SK-N-SH (cell line): Measurements from ENCODE around the gene SH2B3. TPM values are rescaled to one million over a fixed set of nuclear protein-coding genes. Genes with fewer than 3 reads are reported as not detected.

Experiments
- CTCF ChIA-PET: fragments of 300-600, 350-600 bp; formaldehyde crosslinking; extraction: SDS; loops from one replicate; lab custom pipeline; 2021; lab: Yijun Ruan, JAX
- POLR2A ChIA-PET: fragments of 350-600 bp; sonication (Branson Sonifier 250); formaldehyde crosslinking; extraction: SDS; loops from one replicate; lab custom pipeline; 2020; ENCODE audit warnings: antibody characterized with exemption, inconsistent platforms; lab: Yijun Ruan, JAX
- DNase-seq: peaks from one replicate; pipeline ENCODE4 v3.0.0; 2012
- H2AFZ ChIP-seq: fragments of 200-600 bp; sonication (generic); 2 replicates; pipeline ENCODE4 v1.8.1; 2016; ENCODE audit warnings: antibody characterized with exemption, mild to moderate bottlenecking, low read depth
- H3F3A ChIP-seq: fragments of 200-600 bp; sonication (generic); replicated peaks from 2 replicates; pipeline ENCODE3; 2016; ENCODE audit warnings: antibody characterized with exemption, mild to moderate bottlenecking; ENCODE audit not compliant: insufficient read depth
- H3K27ac ChIP-seq, 2 experiments: fragments of 200-500 bp in 1 of 2; fragments of 200-600 bp in 1 of 2; sonication (Bioruptor generic) in 1 of 2; sonication (generic), shearing (Covaris generic) in 1 of 2; 2 replicates each; pipeline versions ENCODE4 v1.5.1 to v1.6.1; 2014 to 2016; ENCODE audit warnings: low read depth in 2 of 2, inconsistent platforms in 1 of 2, low read length in 1 of 2, mild to moderate bottlenecking in 1 of 2, mixed read lengths in 1 of 2
- H3K27me3 ChIP-seq: fragments of 200-600 bp; sonication (generic), shearing (Covaris generic); 2 replicates; pipeline ENCODE4 v1.6.1; 2016; ENCODE audit warnings: mixed run types; ENCODE audit not compliant: insufficient read depth
- H3K36me3 ChIP-seq, 2 experiments: fragments of 200-500 bp in 1 of 2; fragments of 200-600 bp in 1 of 2; sonication (Bioruptor generic) in 1 of 2; sonication (generic) in 1 of 2; replicated peaks in 1 of 2; 2 replicates each; pipeline versions ENCODE3 to v1.5.1; 2014 to 2016; ENCODE audit warnings: low read length in 1 of 2, mild to moderate bottlenecking in 1 of 2; ENCODE audit not compliant: insufficient read depth in 2 of 2, control insufficient read depth in 1 of 2
- H3K4me1 ChIP-seq, 2 experiments: fragments of 200-500 bp in 1 of 2; fragments of 200-600 bp in 1 of 2; sonication (Bioruptor generic) in 1 of 2; sonication (generic), shearing (Covaris generic) in 1 of 2; 2 replicates each; pipeline versions ENCODE4 v1.5.1 to v1.6.1; 2014 to 2016; ENCODE audit warnings: low read depth in 1 of 2, low read length in 1 of 2, mixed run types in 1 of 2; ENCODE audit not compliant: insufficient read depth in 2 of 2, control insufficient read depth in 1 of 2
- H3K4me2 ChIP-seq: fragments of 200-600 bp; sonication (generic), shearing (Covaris generic); 2 replicates; pipeline ENCODE4 v1.6.1; 2017; ENCODE audit warnings: mixed run types
- H3K4me3 ChIP-seq, 2 experiments: fragments of 200-500 bp in 1 of 2; fragments of 200-600 bp in 1 of 2; sonication (Bioruptor generic) in 1 of 2; sonication (generic), shearing (Covaris generic) in 1 of 2; 2 replicates each; pipeline versions ENCODE4 v1.5.1 to v1.8.1; 2014 to 2016; ENCODE audit warnings: low read depth in 2 of 2, inconsistent platforms in 1 of 2, low read length in 1 of 2, mild to moderate bottlenecking in 1 of 2, mixed read lengths in 1 of 2, moderate library complexity in 1 of 2
- H3K79me2 ChIP-seq: fragments of 200-600 bp; sonication (generic); 2 replicates; pipeline ENCODE4 v1.8.1; 2017; ENCODE audit warnings: mild to moderate bottlenecking; ENCODE audit not compliant: insufficient read depth
- H3K9ac ChIP-seq: fragments of 200-600 bp; sonication (generic); 2 replicates; pipeline ENCODE4 v1.6.1; 2017; ENCODE audit warnings: mixed run types
- H3K9me2 ChIP-seq: fragments of 200-600 bp; sonication (generic); 2 replicates; pipeline ENCODE4 v1.6.1; 2017; ENCODE audit warnings: mixed run types
- H3K9me3 ChIP-seq: fragments of 200-600 bp; sonication (generic); 2 replicates; pipeline ENCODE4 v1.6.1; 2017; ENCODE audit warnings: mixed run types, mild to moderate bottlenecking, moderate library complexity
- H4K20me1 ChIP-seq: fragments of 200-600 bp; sonication (generic); 2 replicates; pipeline ENCODE4 v1.6.1; 2017; ENCODE audit warnings: mild to moderate bottlenecking, mixed run types; ENCODE audit not compliant: insufficient read depth
- FOXM1 ChIP-seq: IDR thresholded peaks from 2 replicates; pipeline ENCODE4 v1.4.0; 2012; ENCODE audit warnings: low read depth, mild to moderate bottlenecking
- GABPA ChIP-seq: IDR thresholded peaks from 2 replicates; pipeline ENCODE4 v1.4.0; 2012; ENCODE audit warnings: low read depth, mild to moderate bottlenecking
- NFIC ChIP-seq: IDR thresholded peaks from 2 replicates; pipeline ENCODE4 v1.4.0; 2012; ENCODE audit warnings: borderline replicate concordance
- NRF1 ChIP-seq: IDR thresholded peaks from 2 replicates; pipeline ENCODE4 v1.6.1; 2012; ENCODE audit warnings: low read depth, mild to moderate bottlenecking, low read length
- RAD21 ChIP-seq: IDR thresholded peaks from 2 replicates; pipeline ENCODE4 v1.6.1; 2012; ENCODE audit warnings: mild to moderate bottlenecking, low read length
- RCOR1 ChIP-seq: fragments of 150-350 bp; IDR thresholded peaks from 2 replicates; pipeline ENCODE4 v1.6.1; 2017; ENCODE audit warnings: antibody characterized with exemption, low read length
- RXRA ChIP-seq: IDR thresholded peaks from 2 replicates; pipeline ENCODE4 v1.4.0; 2012; ENCODE audit warnings: low read depth, mild to moderate bottlenecking, borderline replicate concordance
- SMC3 ChIP-seq: IDR thresholded peaks from 2 replicates; pipeline ENCODE4 v1.6.1; 2012; ENCODE audit warnings: low read depth, low read length, improper control_type of control experiment
- TAF1 ChIP-seq: IDR thresholded peaks from 2 replicates; pipeline ENCODE4 v1.6.1; 2012; ENCODE audit warnings: low read depth, mild to moderate bottlenecking, low read length, moderate library complexity, borderline replicate concordance
- TCF12 ChIP-seq: IDR thresholded peaks from 2 replicates; pipeline ENCODE4 v1.4.0; 2012
- TEAD4 ChIP-seq: IDR thresholded peaks from 2 replicates; pipeline ENCODE4 v1.4.0; 2012; ENCODE audit warnings: mild to moderate bottlenecking, borderline replicate concordance; ENCODE audit not compliant: insufficient read depth
- USF2 ChIP-seq: fragments of 150-350 bp; IDR thresholded peaks from 2 replicates; pipeline ENCODE4 v1.6.1; 2017; ENCODE audit warnings: antibody characterized with exemption, low read length, low read depth, borderline replicate concordance
- WGBS: methylation state at CpG from one replicate; pipeline ENCODE4 v1.1.6; 2017; ENCODE audit warnings: low lambda C conversion rate; 5-methylcytosine and 5-hydroxymethylcytosine counted together
- polyA plus RNA-seq, 3 experiments: library from polyadenylated mRNA; depleted of rRNA; stranded (reverse); fragments of >200 nt; gene quantifications; 2 replicates each; pipeline ENCODE4 v1.2.3, GENCODE V29; 2012
- TF ChIP-seq, protein P1 (sequence below): IDR thresholded peaks from 2 replicates; pipeline ENCODE4 v1.4.0; 2012; ENCODE audit warnings: low read depth
- TF ChIP-seq, protein P2 (sequence below): IDR thresholded peaks from 2 replicates; pipeline ENCODE4 v1.4.0; 2012; ENCODE audit warnings: low read depth, borderline replicate concordance
- TF ChIP-seq, protein P3 (sequence below): IDR thresholded peaks from 2 replicates; pipeline ENCODE4; 2012
- TF ChIP-seq, protein P4 (sequence below): fragments of 200-600 bp; sonication (generic); IDR thresholded peaks from 2 replicates; pipeline ENCODE4 v1.6.1; 2017; ENCODE audit warnings: antibody characterized with exemption, mild to moderate bottlenecking, moderate library complexity
- TF ChIP-seq, protein P5 (sequence below): IDR thresholded peaks from 2 replicates; pipeline ENCODE4 v1.6.1; 2012; ENCODE audit warnings: mild to moderate bottlenecking, low read depth, low read length, moderate library complexity
- TF ChIP-seq, protein P6 (sequence below): fragments of 150-350 bp; IDR thresholded peaks from 2 replicates; pipeline ENCODE4 v1.6.1; 2016; ENCODE audit warnings: mild to moderate bottlenecking, low read depth, low read length

Gene SH2B3
- polyA plus RNA-seq, 1 of the 3 experiments (the other 2 are of a cell fraction) = 15.6 TPM

- Histone ChIP-seq H3K36me3 (no peaks in the 10 kb centered on the region), H3K79me2 (no peaks in the 10 kb centered on the region), H3K9me2 (no peaks in the 10 kb centered on the region), H3K4me2 (no peak overlapping the region), H3K27me3 (no peaks in the 10 kb centered on the region), H3F3A (no peaks in the 10 kb centered on the region), H3K27ac (no peak overlapping the region)
- ChIA-PET CTCF (interaction anchor here (1.1 kb wide), 1 partner anchor 64 kb away, joined by 3 read pairs; no protein-coding TSS in a partner anchor), POLR2A (no interaction called here)
- DNase-seq = no peak
- TF ChIP-seq TAF1 (no peak), RXRA (no peak), NFIC (no peak), RCOR1 (no peak), TEAD4 (no peak), GABPA (no peak), SMC3 (no peak)
- TF ChIP-seq, protein P1, sequence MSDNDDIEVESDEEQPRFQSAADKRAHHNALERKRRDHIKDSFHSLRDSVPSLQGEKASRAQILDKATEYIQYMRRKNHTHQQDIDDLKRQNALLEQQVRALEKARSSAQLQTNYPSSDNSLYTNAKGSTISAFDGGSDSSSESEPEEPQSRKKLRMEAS = no peak
- TF ChIP-seq, protein P2, sequence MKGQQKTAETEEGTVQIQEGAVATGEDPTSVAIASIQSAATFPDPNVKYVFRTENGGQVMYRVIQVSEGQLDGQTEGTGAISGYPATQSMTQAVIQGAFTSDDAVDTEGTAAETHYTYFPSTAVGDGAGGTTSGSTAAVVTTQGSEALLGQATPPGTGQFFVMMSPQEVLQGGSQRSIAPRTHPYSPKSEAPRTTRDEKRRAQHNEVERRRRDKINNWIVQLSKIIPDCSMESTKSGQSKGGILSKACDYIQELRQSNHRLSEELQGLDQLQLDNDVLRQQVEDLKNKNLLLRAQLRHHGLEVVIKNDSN = no peak
- TF ChIP-seq, protein P3, sequence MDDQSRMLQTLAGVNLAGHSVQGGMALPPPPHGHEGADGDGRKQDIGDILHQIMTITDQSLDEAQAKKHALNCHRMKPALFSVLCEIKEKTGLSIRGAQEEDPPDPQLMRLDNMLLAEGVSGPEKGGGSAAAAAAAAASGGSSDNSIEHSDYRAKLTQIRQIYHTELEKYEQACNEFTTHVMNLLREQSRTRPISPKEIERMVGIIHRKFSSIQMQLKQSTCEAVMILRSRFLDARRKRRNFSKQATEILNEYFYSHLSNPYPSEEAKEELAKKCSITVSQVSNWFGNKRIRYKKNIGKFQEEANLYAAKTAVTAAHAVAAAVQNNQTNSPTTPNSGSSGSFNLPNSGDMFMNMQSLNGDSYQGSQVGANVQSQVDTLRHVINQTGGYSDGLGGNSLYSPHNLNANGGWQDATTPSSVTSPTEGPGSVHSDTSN = no peak
- TF ChIP-seq, all 33 proteins: peak for 0
- Histone ChIP-seq H3K4me3 (no peak overlapping the region), H3K9me3 (no peaks in the 10 kb centered on the region), H3K4me1 (no peaks in the 10 kb centered on the region), H2AFZ (no peak overlapping the region), H4K20me1 (no peaks in the 10 kb centered on the region), H3K9ac (no peak overlapping the region)
- WGBS = 77% methylated on average over 3 of the region's 3 CpGs
Measured at GRCh38 chr12:111377440-111377839, 28.3 kb upstream of the SH2B3 start.

DNA sequence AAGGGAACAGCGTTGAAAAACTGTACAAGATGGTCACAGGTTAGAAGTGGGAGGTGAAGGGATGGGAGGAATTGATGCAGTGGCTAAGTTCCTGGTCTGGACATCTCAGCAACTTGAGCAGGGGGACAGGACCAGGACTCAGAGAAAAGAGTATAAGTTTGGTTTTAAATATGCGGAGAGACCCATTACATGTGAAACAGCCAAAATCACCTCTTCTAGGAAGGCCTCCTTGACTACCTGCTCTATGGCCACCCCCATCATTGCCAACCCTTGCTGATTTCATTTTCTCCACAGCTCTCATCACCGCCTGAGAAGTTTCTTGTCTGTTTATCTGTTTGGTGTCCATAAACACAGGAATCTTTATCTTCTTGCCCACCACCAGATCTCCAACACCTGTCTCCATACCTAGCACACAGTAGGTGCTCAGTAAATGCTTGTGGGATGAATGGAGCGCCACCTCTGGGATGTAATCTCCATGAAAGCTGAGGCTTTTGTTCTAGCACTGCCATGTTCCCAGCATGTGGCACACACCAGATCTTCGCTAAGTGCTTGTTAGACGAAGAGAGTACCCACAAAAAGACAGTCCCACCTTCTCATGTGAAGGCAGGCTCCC is 25.7 kb upstream of the SH2B3 start:
- H4K20me1 ChIP-seq = no peaks in the 10 kb centered on the region
- no peak for DNase-seq
- H3K9ac ChIP-seq = no peak overlapping the region
- H3K36me3 ChIP-seq = no peaks in the 10 kb centered on the region
- no peak overlapping the region for H2AFZ ChIP-seq
- no peaks in the 10 kb centered on the region for H3K79me2 ChIP-seq
- CTCF ChIA-PET = interaction anchor here (0.8 to 1.4 kb wide), 2 partner anchors 11 to 37 kb away, joined by 3 to 4 read pairs; no protein-coding TSS in a partner anchor
- POLR2A ChIA-PET = no interaction called here
- H3K9me3 ChIP-seq = no peaks in the 10 kb centered on the region
- H3K4me2 ChIP-seq = no peak overlapping the region
- 68% methylated on average over 6 of the region's 6 CpGs for WGBS
- no peak overlapping the region for H3K4me3 ChIP-seq
- no peaks in the 10 kb centered on the region for H3K9me2 ChIP-seq
- no peak overlapping the region for H3K27ac ChIP-seq
- H3K4me1 ChIP-seq = no peaks in the 10 kb centered on the region
- H3F3A ChIP-seq = no peaks in the 10 kb centered on the region
- H3K27me3 ChIP-seq = no peaks in the 10 kb centered on the region
- no peak for TF ChIP-seq FOXM1
- TF ChIP-seq NRF1 = no peak
- TF ChIP-seq, protein P4, sequence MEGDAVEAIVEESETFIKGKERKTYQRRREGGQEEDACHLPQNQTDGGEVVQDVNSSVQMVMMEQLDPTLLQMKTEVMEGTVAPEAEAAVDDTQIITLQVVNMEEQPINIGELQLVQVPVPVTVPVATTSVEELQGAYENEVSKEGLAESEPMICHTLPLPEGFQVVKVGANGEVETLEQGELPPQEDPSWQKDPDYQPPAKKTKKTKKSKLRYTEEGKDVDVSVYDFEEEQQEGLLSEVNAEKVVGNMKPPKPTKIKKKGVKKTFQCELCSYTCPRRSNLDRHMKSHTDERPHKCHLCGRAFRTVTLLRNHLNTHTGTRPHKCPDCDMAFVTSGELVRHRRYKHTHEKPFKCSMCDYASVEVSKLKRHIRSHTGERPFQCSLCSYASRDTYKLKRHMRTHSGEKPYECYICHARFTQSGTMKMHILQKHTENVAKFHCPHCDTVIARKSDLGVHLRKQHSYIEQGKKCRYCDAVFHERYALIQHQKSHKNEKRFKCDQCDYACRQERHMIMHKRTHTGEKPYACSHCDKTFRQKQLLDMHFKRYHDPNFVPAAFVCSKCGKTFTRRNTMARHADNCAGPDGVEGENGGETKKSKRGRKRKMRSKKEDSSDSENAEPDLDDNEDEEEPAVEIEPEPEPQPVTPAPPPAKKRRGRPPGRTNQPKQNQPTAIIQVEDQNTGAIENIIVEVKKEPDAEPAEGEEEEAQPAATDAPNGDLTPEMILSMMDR = no peak
- TF ChIP-seq, protein P5, sequence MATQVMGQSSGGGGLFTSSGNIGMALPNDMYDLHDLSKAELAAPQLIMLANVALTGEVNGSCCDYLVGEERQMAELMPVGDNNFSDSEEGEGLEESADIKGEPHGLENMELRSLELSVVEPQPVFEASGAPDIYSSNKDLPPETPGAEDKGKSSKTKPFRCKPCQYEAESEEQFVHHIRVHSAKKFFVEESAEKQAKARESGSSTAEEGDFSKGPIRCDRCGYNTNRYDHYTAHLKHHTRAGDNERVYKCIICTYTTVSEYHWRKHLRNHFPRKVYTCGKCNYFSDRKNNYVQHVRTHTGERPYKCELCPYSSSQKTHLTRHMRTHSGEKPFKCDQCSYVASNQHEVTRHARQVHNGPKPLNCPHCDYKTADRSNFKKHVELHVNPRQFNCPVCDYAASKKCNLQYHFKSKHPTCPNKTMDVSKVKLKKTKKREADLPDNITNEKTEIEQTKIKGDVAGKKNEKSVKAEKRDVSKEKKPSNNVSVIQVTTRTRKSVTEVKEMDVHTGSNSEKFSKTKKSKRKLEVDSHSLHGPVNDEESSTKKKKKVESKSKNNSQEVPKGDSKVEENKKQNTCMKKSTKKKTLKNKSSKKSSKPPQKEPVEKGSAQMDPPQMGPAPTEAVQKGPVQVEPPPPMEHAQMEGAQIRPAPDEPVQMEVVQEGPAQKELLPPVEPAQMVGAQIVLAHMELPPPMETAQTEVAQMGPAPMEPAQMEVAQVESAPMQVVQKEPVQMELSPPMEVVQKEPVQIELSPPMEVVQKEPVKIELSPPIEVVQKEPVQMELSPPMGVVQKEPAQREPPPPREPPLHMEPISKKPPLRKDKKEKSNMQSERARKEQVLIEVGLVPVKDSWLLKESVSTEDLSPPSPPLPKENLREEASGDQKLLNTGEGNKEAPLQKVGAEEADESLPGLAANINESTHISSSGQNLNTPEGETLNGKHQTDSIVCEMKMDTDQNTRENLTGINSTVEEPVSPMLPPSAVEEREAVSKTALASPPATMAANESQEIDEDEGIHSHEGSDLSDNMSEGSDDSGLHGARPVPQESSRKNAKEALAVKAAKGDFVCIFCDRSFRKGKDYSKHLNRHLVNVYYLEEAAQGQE = no peak
- no peak for TF ChIP-seq TEAD4
- TF ChIP-seq, protein P6, sequence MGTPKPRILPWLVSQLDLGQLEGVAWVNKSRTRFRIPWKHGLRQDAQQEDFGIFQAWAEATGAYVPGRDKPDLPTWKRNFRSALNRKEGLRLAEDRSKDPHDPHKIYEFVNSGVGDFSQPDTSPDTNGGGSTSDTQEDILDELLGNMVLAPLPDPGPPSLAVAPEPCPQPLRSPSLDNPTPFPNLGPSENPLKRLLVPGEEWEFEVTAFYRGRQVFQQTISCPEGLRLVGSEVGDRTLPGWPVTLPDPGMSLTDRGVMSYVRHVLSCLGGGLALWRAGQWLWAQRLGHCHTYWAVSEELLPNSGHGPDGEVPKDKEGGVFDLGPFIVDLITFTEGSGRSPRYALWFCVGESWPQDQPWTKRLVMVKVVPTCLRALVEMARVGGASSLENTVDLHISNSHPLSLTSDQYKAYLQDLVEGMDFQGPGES = no peak
- no peak for TF ChIP-seq GABPA
- no peak for TF ChIP-seq RAD21
- no peak for TF ChIP-seq USF2
- TF ChIP-seq TCF12 = no peak
- TF ChIP-seq, all 33 proteins: peak for 0
